HG03095 (cell line): ENCODE data around the gene SAT1.

ENCODE experiments used
- ATAC-seq: cut with Tn5 transposase; IDR thresholded peaks from one replicate; pipeline ENCODE4 v1.9.1; 2021; ENCODE audit warnings: moderate library complexity; ENCODE audit not compliant: unreplicated experiment

The SAT1 gene

GRCh38 chrX:23804578-23804977, 21.6 kb downstream of the SAT1 start:
- no peak for ATAC-seq

GRCh38 chrX:23805389-23805788, 22.4 kb downstream of the SAT1 start:
- no peak for ATAC-seq

DNA sequence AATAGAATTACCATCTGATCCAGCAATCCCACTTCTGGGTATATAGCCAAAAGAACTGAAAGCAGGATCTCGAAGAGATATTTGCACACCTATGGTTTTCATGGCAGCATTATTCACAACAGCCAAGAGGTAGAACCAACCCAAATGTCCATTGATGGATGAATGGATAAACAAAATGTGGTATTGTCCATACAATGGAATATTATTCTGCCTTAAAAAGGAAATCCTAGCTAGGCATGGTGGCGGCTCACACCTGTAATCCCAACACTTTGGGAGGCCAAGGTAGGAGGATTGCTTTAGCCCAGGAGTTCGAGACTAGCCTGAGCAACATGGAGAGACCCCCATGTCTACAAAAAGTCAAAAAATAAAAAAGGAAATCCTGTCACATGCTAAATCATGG, 27.3 kb downstream of the SAT1 start:
- ATAC-seq = no peak

GRCh38 chrX:23811108-23811651, 28.2 kb downstream of the SAT1 start:
- no peak for ATAC-seq

GRCh38 chrX:23811656-23812055, 28.7 kb downstream of the SAT1 start:
- ATAC-seq = no peak

DNA sequence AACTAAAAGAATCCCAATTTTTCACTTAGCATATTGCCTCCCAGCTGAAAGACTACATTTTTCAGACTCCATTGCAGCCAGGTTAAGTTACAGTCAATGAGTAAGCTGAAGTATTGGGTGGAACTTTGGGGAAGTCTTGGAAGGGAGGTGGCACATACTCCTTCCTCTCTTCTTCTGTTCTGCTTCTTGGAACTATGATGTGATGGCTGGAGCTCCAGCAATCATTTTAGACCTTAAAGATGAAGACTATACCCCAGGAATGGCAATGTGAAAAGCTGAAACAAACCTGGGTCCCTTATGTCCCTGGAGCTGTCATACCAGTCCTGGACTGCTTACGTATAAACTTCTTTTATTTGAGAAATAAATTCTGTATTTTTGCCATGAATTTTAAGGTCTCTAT, 30.8 kb downstream of the SAT1 start:
- ATAC-seq = no peak

DNA sequence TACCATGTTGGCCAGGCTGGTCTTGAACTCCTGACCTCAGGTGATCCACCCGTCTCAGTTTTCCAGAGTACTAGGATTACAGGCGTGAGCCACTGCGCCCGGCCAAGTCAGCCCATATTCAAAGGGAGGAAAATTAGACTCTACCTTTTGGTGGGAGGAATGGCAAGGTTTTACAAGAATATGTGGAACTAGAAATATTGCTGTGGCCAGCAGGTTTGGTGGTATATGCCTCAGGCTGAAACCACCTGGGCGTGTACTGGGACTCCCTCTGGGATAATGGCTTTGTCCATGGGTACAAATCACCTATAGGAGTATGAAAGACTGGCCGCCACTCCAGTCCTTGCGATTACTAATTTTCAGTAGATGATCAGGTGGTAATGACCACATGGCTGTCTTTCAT, 32.4 kb downstream of the SAT1 start:
- ATAC-seq = no peak

- ATAC-seq = no peak
These were observed 33.2 kb downstream of the SAT1 start for GRCh38 chrX:23816179-23816578.

DNA sequence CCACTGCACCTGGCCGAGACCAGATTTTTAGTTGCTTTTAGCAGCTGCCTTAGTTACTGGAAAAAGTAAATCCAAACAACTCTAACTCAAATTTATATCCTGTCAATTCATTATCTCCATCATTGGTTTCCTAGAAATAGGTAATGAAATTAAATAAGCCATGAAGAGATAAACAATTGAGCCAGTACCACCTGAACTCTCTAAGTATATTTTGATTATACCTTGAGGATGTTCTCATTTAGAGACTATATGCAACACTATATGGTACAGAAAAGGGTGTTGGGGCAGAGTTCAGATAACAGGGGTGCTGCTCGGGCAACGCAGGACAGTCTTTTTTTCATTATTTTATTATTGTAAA, 35.0 kb downstream of the SAT1 start:
- no peak for ATAC-seq

- no peak for ATAC-seq
These were observed 36.6 kb downstream of the SAT1 start for GRCh38 chrX:23819385-23820234.

DNA sequence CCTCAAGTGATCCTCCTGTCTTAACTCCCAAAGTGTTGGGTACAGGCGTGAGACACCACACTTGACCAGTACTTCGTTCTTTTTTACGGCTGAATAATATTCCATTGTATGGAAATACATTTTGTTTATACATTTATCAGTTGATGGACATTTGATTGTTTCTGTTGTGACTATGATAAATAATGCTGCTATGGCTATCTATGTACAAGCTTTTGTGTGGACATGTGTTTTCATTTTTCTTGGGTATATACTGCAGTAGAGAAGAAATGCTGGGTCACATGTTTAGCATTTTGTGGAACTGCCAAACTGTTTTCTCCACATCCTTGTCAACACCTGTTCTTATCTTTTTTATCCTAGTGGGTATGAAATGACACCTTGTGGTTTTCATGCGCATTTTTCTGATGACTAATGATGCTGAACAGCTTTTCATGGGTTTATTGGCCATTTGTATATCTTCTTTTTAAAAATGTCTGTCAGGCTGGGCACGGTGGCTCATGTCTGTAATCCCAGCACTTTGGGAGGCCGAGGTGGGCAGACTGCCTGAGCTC, 37.3 kb downstream of the SAT1 start:
- ATAC-seq = no peak

DNA sequence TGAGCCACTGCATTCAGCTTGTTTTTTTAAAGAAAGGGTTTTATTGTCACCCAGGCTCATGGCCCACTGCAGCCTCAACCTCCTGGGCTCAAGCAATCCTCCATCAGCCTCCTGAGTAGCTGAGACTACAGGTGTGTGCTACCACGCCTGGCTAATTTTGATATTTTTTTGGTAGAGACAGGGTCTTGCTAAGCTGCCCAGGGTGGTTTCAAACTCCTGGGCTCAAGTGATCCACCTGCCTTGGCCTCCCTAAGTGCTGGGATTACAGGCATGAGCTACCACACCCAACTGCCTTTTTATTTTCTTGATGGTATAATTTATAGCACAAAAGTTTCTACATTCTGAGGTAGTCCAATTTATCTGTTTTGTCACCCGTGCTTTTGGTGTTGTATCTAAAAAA, 38.9 kb downstream of the SAT1 start:
- no peak for ATAC-seq

- ATAC-seq = no peak
These were observed 39.4 kb downstream of the SAT1 start for GRCh38 chrX:23822397-23822796.

- no peak for ATAC-seq
These were observed 39.9 kb downstream of the SAT1 start for GRCh38 chrX:23822841-23823240.

DNA sequence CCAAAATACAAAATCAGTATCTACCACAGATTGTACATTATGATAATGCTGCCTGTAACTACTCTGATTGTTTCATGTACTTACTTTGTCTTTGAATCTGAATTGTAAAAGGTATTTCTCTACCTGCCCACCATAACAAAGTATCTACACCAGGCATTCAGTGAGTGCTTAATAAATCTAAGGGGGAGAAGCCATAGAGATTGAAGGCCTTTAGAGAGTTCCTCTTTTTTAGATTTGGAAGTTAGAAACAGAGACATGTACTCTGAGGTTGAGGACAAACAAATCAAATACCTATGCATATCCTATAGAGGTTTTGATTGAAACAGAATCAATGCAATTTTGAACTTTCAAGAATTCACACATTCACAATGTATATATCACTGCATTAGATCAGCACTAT, 42.7 kb downstream of the SAT1 start:
- ATAC-seq = no peak

- no peak for ATAC-seq
These were observed 43.2 kb downstream of the SAT1 start for GRCh38 chrX:23826216-23826615.

DNA sequence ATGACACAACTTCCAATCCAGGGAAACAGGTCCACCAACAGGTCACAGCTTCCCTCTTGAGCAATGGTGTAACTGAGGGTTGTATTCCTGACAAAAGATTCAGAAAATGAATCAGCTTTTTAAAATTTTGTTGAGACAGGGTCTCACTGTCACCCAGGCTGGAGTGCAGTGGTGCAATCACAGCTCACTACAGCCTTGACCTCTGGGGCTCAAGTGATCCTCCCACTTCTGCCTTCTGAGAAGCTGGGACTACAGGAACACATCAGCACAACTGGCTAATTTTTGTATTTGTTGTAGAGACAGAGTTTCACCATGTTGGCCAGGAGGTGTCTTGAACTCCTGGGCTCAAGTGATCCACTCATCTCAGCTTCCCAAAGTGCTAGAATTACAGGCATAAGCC, 43.7 kb downstream of the SAT1 start:
- ATAC-seq = no peak

DNA sequence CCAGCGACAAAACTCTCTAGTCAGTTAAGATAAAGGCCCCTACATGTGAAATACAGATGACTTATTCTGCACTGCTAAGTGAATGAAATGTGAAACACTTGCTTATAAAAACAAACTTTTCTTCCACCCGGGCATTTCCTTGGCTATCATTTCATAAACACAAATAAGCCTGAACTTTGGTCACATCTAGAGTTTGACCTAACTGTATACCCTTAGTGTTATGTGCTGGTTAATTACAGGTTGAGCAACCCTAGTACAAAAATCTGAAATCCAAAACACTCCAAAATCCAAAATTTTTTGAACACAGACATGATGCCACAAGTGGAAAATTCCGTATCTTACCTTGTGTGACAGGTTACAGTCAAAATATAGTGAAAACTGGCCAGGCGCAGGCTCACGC, 45.9 kb downstream of the SAT1 start:
- ATAC-seq = no peak

DNA sequence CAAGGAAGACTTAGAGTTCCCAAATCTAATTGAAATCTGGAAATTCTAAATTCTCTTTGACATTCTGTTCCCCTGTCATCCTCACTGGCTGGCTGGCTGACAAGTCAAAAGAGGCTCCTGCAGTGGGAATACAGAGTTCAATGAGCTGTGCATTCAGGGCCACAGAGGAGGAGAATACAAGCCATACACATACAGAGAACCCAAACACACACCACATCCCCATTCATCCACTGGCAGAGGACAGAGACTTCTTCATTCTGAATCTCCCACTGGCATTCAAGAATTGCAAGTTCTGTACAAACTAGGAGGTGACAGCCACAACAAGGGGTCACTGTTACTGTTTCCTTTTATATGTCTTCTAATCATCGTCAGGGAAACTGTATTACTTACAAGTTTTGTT, 49.7 kb downstream of the SAT1 start:
- ATAC-seq = no peak
